Spleen (tissue), 11 donors: Measurements from ENCODE around the gene APOBEC2. TPM values are rescaled to one million over a fixed set of nuclear protein-coding genes. Genes with fewer than 3 reads are reported as not detected.

Experiments used
- DNase-seq: peaks from one replicate; pipeline ENCODE4 v3.0.0-alpha.2; 2020
- H3K27ac ChIP-seq, 8 donors: fragments of 200-600 bp; sonication (generic) in 7 of 8; 1 replicate in 4 of 8; 2 replicates in 4 of 8; pipeline versions ENCODE4 v1.5.0 to v1.8.0; 2016 to 2021; ENCODE audit warnings: inconsistent platforms in 4 of 8, mild to moderate bottlenecking in 4 of 8, moderate library complexity in 1 of 8
- H3K27me3 ChIP-seq, 7 donors: fragments of 200-600 bp; sonication (generic) in 6 of 7; replicated peaks in 1 of 7; 1 replicate in 4 of 7; 2 replicates in 3 of 7; pipeline versions ENCODE4 v1.5.0 to v1.8.0; 2016 to 2021; ENCODE audit warnings: inconsistent platforms in 3 of 7, mild to moderate bottlenecking in 1 of 7
- H3K36me3 ChIP-seq, 6 donors: fragments of 200-600 bp; sonication (generic) in 5 of 6; 1 replicate in 4 of 6; 2 replicates in 2 of 6; pipeline versions ENCODE4 v1.5.0 to v1.8.0; 2016 to 2021; ENCODE audit warnings: inconsistent platforms in 2 of 6
- H3K4me1 ChIP-seq, 6 donors: fragments of 200-600 bp; sonication (generic) in 5 of 6; 1 replicate in 3 of 6; 2 replicates in 3 of 6; pipeline versions ENCODE4 v1.5.0 to v1.8.0; 2016 to 2021; ENCODE audit warnings: inconsistent platforms in 3 of 6
- H3K4me3 ChIP-seq, 8 donors: fragments of 200-600 bp; sonication (generic) in 7 of 8; 1 replicate in 4 of 8; 2 replicates in 4 of 8; pipeline versions ENCODE4 v1.5.0 to v1.8.0; 2016 to 2021; ENCODE audit warnings: inconsistent platforms in 4 of 8, mild to moderate bottlenecking in 4 of 8, moderate library complexity in 2 of 8
- H3K9me3 ChIP-seq, 8 donors: fragments of 200-600 bp; sonication (generic) in 7 of 8; 1 replicate in 4 of 8; 2 replicates in 4 of 8; pipeline versions ENCODE4 v1.5.0 to v1.8.0; 2016 to 2021; ENCODE audit warnings: inconsistent platforms in 4 of 8
- POLR2A ChIP-seq, 3 donors: fragments of 450-650 bp; IDR thresholded peaks; one replicate each; pipeline ENCODE4 v1.5.1; 2017; ENCODE audit warnings: antibody characterized with exemption in 3 of 3, mild to moderate bottlenecking in 1 of 3
- POLR2AphosphoS5 ChIP-seq, 3 donors: sonication (generic); formaldehyde crosslinking; IDR thresholded peaks; one replicate each; pipeline ENCODE4 v1.5.1; 2017; ENCODE audit warnings: antibody characterized with exemption in 3 of 3
- WGBS, 5 donors: extraction: QIAGEN DNeasy Blood & Tissue Kit in 3 of 5; methylation state at CpG; one replicate each; pipeline versions ENCODE4 v1.1.5 to v1.1.7; 2013 to 2018; 5-methylcytosine and 5-hydroxymethylcytosine counted together
- intact Hi-C: fragments of 100-400 bp; cut with DNase I; formaldehyde crosslinking; loops from one replicate; pipeline ENCODE4 v1.15.0; 2023; ENCODE audit warnings: low total_unique reads
- polyA plus RNA-seq, 3 donors: library from polyadenylated mRNA; stranded (reverse); fragments of 200-250 nt; gene quantifications; one replicate each; pipeline ENCODE4 v1.2.1, GENCODE V29; 2013
- total RNA-seq, 7 donors: library from RNA; depleted of rRNA in 3 of 7; stranded (reverse); fragments of >200 nt in 3 of 7; fragmentation: NEBNext Ultra II Directional in 4 of 7; extraction: Animal tissue kit (Norgen Biotek cat#: 25700) in 4 of 7; gene quantifications; one replicate each; pipeline versions ENCODE4 v1.1.0 to v1.2.1, GENCODE V29; 2016 to 2021
- TF ChIP-seq, protein P1 (sequence below), 11 experiments: fragments of 200-600 bp in 7 of 11; fragments of 450-650 bp in 4 of 11; sonication (generic) in 4 of 11; IDR thresholded peaks in 8 of 11; conservative IDR thresholded peaks in 3 of 11; 1 replicate in 7 of 11; 2 replicates in 4 of 11; pipeline versions ENCODE4 v1.4.0 to v1.8.0; 2016 to 2021; ENCODE audit warnings: antibody characterized with exemption in 11 of 11, inconsistent platforms in 4 of 11, mild to moderate bottlenecking in 1 of 11
- donor health status: healthy with polysubstance abuse.
- donor health status: DM: no; HTN: no; CAD: no; lungs with moderate emphysema.
- donor health status: DM: no; HTN: no; CAD: no.
- donor health status: Bipolar disorder and iron deficiency.
- donor health status: healthy.
- donor health status: DM: no; HTN: no; CAD: no.
- donor health status: DM: yes; HTN: yes; CAD: no.

The APOBEC2 gene
- total and polyA plus RNA-seq, 10 donors = 0.23 TPM; not detected in 9

GRCh38 chr6:41051873-41052272, 1.1 kb upstream of the APOBEC2 start:
- WGBS, 5 donors = 37 to 53% (median 43%) methylated on average over 5 of the region's 5 CpGs
- DNase-seq = no peak
- intact Hi-C loops = no loop called here
- TF ChIP-seq POLR2AphosphoS5 (IDR thresholded peaks at IDR 0.05) (no peak), POLR2A (IDR thresholded peaks at IDR 0.05) (no peak)
- TF ChIP-seq, protein P1, sequence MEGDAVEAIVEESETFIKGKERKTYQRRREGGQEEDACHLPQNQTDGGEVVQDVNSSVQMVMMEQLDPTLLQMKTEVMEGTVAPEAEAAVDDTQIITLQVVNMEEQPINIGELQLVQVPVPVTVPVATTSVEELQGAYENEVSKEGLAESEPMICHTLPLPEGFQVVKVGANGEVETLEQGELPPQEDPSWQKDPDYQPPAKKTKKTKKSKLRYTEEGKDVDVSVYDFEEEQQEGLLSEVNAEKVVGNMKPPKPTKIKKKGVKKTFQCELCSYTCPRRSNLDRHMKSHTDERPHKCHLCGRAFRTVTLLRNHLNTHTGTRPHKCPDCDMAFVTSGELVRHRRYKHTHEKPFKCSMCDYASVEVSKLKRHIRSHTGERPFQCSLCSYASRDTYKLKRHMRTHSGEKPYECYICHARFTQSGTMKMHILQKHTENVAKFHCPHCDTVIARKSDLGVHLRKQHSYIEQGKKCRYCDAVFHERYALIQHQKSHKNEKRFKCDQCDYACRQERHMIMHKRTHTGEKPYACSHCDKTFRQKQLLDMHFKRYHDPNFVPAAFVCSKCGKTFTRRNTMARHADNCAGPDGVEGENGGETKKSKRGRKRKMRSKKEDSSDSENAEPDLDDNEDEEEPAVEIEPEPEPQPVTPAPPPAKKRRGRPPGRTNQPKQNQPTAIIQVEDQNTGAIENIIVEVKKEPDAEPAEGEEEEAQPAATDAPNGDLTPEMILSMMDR (IDR thresholded peaks at IDR 0.05 in 8 of 11, conservative IDR thresholded peaks at IDR 0.05 in 3 of 11) = no peak
- Histone ChIP-seq H3K27me3 (no peaks in the 10 kb centered on the region), H3K4me1 (peaks cover 6 to 16% (median 12%) of the 10 kb centered on the region in 6 donors), H3K4me3 (no peak overlapping the region), H3K36me3 (peaks cover 0 to 32% (median 4%) of the 10 kb centered on the region in 6 donors), H3K27ac (peak overlapping the region in 1 of 8 donors; percentile 23), H3K9me3 (no peaks in the 10 kb centered on the region)

DNA sequence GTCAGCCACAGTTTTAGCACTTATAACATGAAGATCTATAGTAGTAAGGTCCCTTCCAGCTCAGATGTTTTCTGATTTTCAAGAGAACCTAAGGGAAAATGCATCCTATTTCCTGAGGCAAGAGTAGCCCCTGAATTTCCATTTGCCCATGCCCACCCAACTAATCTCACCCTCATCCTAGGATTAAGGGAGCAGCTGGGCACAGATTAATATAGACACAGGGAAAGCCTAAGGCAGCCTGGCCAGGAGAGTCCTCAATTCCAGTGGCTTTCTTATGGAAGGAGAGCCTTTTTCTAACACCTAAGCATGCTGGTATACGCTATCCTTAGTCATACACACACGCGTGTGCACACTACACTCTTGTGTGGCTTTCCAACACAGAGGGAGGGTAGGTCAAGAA, 1.5 kb downstream of the APOBEC2 start:
- intact Hi-C loops = no loop called here
- TF ChIP-seq, protein P1 (IDR thresholded peaks at IDR 0.05 in 8 of 11, conservative IDR thresholded peaks at IDR 0.05 in 3 of 11) = no peak
- Histone ChIP-seq H3K4me3 (no peak overlapping the region), H3K27me3 (no peaks in the 10 kb centered on the region), H3K36me3 (peaks cover 0 to 41% (median 4%) of the 10 kb centered on the region in 6 donors), H3K27ac (no peak overlapping the region), H3K9me3 (no peaks in the 10 kb centered on the region), H3K4me1 (peaks cover 6 to 16% (median 12%) of the 10 kb centered on the region in 6 donors)
- no peak for DNase-seq
- 96 to 100% (median 98%) methylated on average over 3 of the region's 3 CpGs for WGBS, 5 donors

- Histone ChIP-seq H3K4me3 (no peak overlapping the region), H3K9me3 (no peaks in the 10 kb centered on the region), H3K4me1 (peaks cover 6 to 16% (median 12%) of the 10 kb centered on the region in 6 donors), H3K27me3 (no peaks in the 10 kb centered on the region), H3K36me3 (peaks cover 0 to 41% (median 4%) of the 10 kb centered on the region in 6 donors), H3K27ac (no peak overlapping the region)
- no peak for DNase-seq
- 30 to 58% (median 45%) methylated on average over 3 of the region's 3 CpGs for WGBS, 5 donors
- intact Hi-C loops = no loop called here
- TF ChIP-seq, protein P1 (IDR thresholded peaks at IDR 0.05 in 8 of 11, conservative IDR thresholded peaks at IDR 0.05 in 3 of 11) = no peak
- no peak for TF ChIP-seq POLR2AphosphoS5 (IDR thresholded peaks at IDR 0.05)
- TF ChIP-seq POLR2A (IDR thresholded peaks at IDR 0.05) = no peak
These were observed 2.1 kb downstream of the APOBEC2 start for GRCh38 chr6:41055149-41055548.

DNA sequence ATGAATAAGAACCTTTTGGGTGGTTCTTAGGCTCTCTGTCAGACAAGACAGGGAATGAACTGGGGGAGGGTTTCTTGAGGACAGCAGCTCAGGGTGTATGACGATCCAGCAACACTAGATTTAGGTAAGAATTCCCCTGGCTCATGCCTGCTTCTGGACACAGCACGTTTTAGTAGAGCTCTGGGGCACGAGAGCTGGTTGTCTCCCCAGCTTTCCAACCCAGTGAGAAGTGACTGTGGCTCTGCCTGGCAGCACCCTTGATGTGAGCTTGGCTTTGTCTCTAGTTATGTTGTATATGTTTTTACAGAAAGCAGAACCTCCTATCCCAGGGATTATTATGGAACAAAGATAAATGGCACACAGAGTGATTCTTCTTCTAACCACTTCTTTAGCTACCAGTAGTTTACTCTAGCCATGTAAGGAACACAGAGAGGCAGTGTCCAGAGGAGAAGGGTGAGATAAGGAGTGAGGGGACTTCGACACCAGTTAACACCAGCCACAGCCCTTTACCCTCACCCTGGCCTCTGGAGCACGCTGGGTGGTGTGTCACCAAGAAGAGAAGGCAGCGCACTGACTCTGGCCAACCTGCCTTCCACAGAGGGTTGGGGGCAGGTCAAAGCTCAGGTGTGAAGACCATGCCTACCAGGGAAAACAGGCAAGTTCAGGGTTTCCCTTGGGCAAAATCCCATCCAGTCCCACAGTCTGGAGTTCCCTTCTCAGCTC, 3.9 kb downstream of the APOBEC2 start:
- TF ChIP-seq POLR2AphosphoS5 (IDR thresholded peaks at IDR 0.05) (no peak), POLR2A (IDR thresholded peaks at IDR 0.05) (no peak)
- TF ChIP-seq, protein P1 (IDR thresholded peaks at IDR 0.05 in 8 of 11, conservative IDR thresholded peaks at IDR 0.05 in 3 of 11) = no peak
- WGBS, 5 donors = 89 to 97% (median 94%) methylated on average over 5 to 6 of the region's 6 CpGs
- peaks cover 0 to 58% (median 9%) of the 10 kb centered on the region in 6 donors for H3K36me3 ChIP-seq
- intact Hi-C loops = no loop called here
- peaks cover 5 to 15% (median 6%) of the 10 kb centered on the region in 6 donors for H3K4me1 ChIP-seq
- H3K27ac ChIP-seq = no peak overlapping the region
- no peaks in the 10 kb centered on the region for H3K9me3 ChIP-seq
- no peak for DNase-seq
- no peaks in the 10 kb centered on the region for H3K27me3 ChIP-seq
- H3K4me3 ChIP-seq = no peak overlapping the region
